WTC11 (cell line): Measurements from ENCODE around the gene CSNK2B.

Experiments used
- ATF2 ChIP-seq: sonication (generic); formaldehyde crosslinking; IDR thresholded peaks from 2 replicates; pipeline ENCODE4 v1.8.1; 2022; ENCODE audit warnings: low read depth, missing genetic modification reagents, borderline replicate concordance
- CBFB ChIP-seq: sonication (generic); formaldehyde crosslinking; IDR thresholded peaks from 2 replicates; pipeline ENCODE4 v1.8.1; 2022; ENCODE audit warnings: mild to moderate bottlenecking, low read depth, missing genetic modification reagents
- JUN ChIP-seq: sonication (generic); formaldehyde crosslinking; IDR thresholded peaks from 2 replicates; pipeline ENCODE4 v1.8.0; 2023; ENCODE audit warnings: mild to moderate bottlenecking, missing genetic modification reagents
- MAX ChIP-seq: sonication (generic); formaldehyde crosslinking; IDR thresholded peaks from 2 replicates; pipeline ENCODE4 v1.8.0; 2022; ENCODE audit warnings: mild to moderate bottlenecking, missing genetic modification reagents
- ZNF232 ChIP-seq: sonication (generic); formaldehyde crosslinking; IDR thresholded peaks from 2 replicates; pipeline ENCODE4 v1.8.0; 2022; ENCODE audit warnings: mild to moderate bottlenecking, missing genetic modification reagents
- ZNF317 ChIP-seq: sonication (generic); formaldehyde crosslinking; IDR thresholded peaks from 2 replicates; pipeline ENCODE4 v1.8.1; 2023; ENCODE audit warnings: low read depth, mild to moderate bottlenecking, moderate library complexity, missing genetic modification reagents, borderline replicate concordance
- ZNF423 ChIP-seq: fragments of 250-450 bp; sonication (Bioruptor Pico); IDR thresholded peaks from 2 replicates; pipeline ENCODE4 v2.1.2; 2022; ENCODE audit warnings: mild to moderate bottlenecking, moderate library complexity
- TF ChIP-seq, protein P1 (sequence below): sonication (generic); formaldehyde crosslinking; IDR thresholded peaks from 2 replicates; pipeline ENCODE4 v1.8.1; 2022; ENCODE audit warnings: mild to moderate bottlenecking, moderate library complexity, missing genetic modification reagents
- TF ChIP-seq, protein P2 (sequence below): fragments of 200-600 bp; IDR thresholded peaks from 2 replicates; pipeline ENCODE4 v1.8.0; 2022; ENCODE audit warnings: antibody characterized with exemption
- TF ChIP-seq, protein P3 (sequence below): sonication (generic); formaldehyde crosslinking; IDR thresholded peaks from 2 replicates; pipeline ENCODE4 v1.8.1; 2023; ENCODE audit warnings: mild to moderate bottlenecking, missing genetic modification reagents, moderate library complexity
- TF ChIP-seq, protein P4 (sequence below): fragments of 250-450 bp; sonication (Bioruptor Pico); IDR thresholded peaks from 2 replicates; pipeline ENCODE4 v1.9.0; 2021; ENCODE audit warnings: moderate library complexity, mild to moderate bottlenecking, inconsistent platforms, borderline replicate concordance

DNA sequence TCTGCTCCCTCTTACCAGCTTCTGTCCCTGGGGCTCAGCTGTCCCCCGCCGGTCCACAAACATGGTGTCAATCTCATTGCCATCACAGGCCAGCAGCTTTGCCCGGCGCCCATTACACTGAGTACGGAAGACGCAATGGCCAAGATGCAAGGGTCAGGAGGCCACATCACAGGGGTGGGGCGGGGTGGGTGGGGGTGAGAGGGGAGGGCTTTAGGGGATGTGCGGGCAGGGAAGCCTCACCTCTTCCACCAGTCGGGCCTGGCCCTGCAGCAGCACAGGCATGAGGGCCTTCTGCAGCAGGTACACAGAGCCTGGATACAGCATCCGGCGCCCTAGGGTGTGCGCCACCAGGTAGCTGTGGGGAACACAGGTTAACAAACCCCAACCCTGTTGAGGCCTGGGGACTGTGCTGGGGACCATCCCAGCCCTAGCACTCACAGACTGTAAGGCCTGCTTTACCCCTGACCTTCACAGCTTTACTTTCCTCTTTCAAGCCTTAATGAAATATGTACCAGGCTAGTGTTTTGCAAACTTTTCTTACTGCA is 25.8 kb downstream of the CSNK2B start:
- TF ChIP-seq ATF2: no peak
- TF ChIP-seq, protein P1, sequence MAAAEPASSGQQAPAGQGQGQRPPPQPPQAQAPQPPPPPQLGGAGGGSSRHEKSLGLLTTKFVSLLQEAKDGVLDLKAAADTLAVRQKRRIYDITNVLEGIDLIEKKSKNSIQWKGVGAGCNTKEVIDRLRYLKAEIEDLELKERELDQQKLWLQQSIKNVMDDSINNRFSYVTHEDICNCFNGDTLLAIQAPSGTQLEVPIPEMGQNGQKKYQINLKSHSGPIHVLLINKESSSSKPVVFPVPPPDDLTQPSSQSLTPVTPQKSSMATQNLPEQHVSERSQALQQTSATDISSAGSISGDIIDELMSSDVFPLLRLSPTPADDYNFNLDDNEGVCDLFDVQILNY (CRISPR knock-in tag): no peak
- TF ChIP-seq, protein P2, sequence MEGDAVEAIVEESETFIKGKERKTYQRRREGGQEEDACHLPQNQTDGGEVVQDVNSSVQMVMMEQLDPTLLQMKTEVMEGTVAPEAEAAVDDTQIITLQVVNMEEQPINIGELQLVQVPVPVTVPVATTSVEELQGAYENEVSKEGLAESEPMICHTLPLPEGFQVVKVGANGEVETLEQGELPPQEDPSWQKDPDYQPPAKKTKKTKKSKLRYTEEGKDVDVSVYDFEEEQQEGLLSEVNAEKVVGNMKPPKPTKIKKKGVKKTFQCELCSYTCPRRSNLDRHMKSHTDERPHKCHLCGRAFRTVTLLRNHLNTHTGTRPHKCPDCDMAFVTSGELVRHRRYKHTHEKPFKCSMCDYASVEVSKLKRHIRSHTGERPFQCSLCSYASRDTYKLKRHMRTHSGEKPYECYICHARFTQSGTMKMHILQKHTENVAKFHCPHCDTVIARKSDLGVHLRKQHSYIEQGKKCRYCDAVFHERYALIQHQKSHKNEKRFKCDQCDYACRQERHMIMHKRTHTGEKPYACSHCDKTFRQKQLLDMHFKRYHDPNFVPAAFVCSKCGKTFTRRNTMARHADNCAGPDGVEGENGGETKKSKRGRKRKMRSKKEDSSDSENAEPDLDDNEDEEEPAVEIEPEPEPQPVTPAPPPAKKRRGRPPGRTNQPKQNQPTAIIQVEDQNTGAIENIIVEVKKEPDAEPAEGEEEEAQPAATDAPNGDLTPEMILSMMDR: no peak
- TF ChIP-seq ZNF232: no peak
- no peak for TF ChIP-seq CBFB (CRISPR knock-in tag)
- TF ChIP-seq ZNF317 (CRISPR knock-in tag): no peak
- no peak for TF ChIP-seq JUN (CRISPR knock-in tag)
- TF ChIP-seq, protein P3, sequence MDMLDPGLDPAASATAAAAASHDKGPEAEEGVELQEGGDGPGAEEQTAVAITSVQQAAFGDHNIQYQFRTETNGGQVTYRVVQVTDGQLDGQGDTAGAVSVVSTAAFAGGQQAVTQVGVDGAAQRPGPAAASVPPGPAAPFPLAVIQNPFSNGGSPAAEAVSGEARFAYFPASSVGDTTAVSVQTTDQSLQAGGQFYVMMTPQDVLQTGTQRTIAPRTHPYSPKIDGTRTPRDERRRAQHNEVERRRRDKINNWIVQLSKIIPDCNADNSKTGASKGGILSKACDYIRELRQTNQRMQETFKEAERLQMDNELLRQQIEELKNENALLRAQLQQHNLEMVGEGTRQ: no peak
- TF ChIP-seq, protein P4, sequence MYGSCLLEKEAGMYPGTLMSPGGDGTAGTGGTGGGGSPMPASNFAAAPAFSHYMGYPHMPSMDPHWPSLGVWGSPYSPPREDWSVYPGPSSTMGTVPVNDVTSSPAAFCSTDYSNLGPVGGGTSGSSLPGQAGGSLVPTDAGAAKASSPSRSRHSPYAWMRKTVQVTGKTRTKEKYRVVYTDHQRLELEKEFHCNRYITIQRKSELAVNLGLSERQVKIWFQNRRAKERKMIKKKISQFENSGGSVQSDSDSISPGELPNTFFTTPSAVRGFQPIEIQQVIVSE (CRISPR knock-in tag): no peak
- no peak for TF ChIP-seq MAX (CRISPR knock-in tag)
- no peak for TF ChIP-seq ZNF423 (CRISPR knock-in tag)
